ENCODE measurements around the gene ANKRD11.

Gene ANKRD11

DNA sequence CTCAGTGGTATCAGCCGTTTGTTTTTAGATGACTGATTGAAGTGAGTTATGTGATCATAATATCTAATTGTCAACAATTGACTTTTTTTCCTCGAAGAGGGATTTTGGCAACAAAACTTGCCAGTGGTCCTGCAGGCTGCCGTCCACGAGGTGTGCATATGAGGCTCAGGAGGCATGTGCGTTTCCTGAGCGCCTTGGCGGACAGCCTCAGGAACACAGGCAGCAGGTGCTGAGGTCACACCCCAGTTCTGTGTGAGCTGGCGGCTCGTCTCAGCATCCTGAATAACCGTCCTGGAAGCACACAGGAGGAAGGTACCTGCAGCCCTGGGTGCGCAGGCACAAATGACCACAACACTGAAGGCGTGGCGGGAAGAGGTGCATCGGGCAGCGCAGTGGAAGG is 29.5 kb upstream of the ANKRD11 start:
- no peak for FAIRE-seq
- DNase-seq (ENCODE audit: insufficient read length, low spot score) = no peak
- TF ChIP-seq, protein P1, sequence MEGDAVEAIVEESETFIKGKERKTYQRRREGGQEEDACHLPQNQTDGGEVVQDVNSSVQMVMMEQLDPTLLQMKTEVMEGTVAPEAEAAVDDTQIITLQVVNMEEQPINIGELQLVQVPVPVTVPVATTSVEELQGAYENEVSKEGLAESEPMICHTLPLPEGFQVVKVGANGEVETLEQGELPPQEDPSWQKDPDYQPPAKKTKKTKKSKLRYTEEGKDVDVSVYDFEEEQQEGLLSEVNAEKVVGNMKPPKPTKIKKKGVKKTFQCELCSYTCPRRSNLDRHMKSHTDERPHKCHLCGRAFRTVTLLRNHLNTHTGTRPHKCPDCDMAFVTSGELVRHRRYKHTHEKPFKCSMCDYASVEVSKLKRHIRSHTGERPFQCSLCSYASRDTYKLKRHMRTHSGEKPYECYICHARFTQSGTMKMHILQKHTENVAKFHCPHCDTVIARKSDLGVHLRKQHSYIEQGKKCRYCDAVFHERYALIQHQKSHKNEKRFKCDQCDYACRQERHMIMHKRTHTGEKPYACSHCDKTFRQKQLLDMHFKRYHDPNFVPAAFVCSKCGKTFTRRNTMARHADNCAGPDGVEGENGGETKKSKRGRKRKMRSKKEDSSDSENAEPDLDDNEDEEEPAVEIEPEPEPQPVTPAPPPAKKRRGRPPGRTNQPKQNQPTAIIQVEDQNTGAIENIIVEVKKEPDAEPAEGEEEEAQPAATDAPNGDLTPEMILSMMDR (IDR thresholded peaks at IDR 0.05; ENCODE audit: insufficient read depth, missing control alignments) = no peak

DNA sequence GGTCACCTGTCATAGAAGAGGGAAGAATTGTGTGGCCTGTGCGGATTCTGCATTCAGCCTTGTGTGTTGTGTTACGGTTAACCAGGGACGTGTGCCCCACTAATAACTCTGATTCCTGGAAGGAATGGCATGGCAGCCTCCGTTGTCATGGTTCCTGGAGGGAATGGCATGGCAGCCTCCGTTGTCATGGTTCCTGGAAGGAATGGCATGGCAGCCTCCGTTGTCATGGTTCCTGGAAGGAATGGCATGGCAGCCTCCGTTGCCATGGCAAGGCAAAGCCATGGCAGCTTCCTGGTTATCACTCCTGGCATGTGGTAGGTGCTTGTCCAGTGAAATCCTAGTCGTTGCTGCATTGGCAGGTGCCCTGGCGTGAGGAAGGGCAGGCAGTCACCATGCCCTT is 26.8 kb upstream of the ANKRD11 start:
- DNase-seq (ENCODE audit: insufficient read length, low spot score) (no peak), FAIRE-seq (no peak)
- TF ChIP-seq, protein P1 (IDR thresholded peaks at IDR 0.05; ENCODE audit: insufficient read depth, missing control alignments) = no peak

DNA sequence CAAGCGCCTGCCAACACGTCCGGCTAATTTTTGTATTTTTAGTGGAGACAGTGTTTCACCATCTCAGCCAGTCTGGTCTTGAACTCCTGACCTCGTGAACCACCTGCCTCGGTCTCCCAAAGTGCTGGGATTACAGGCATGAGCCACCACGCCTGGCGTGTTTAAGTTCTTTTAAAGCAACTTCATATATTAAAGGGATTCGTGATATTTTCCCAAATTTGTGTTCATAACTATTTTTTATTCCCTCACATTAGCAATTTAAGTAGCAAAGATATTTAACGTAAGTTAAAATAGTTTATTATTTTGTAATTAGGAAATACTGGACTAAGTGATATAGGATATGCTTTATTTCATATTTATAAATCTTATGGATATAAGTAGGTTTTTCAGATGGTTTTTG is 22.1 kb upstream of the ANKRD11 start:
- no peak for FAIRE-seq
- TF ChIP-seq, protein P1 (IDR thresholded peaks at IDR 0.05; ENCODE audit: insufficient read depth, missing control alignments) = no peak

DNA sequence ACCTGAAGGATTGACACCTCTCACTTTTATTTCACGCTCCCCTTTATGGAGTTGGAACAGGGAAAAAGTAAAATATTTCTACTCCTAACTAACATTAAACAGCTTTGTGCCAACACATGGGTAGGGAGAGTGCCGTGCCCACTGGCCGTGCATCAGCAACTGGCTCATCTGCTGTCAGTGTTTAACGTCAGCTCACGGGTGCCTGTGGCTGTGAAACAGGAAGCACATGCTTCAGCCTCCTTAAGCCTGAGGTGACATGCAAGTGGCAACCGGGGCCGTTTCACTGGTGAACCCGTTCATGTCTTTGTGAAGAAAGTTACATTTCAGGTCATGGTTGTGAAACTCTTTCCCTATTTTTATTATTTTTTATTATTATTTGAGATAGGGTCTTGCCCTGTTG is 21.0 kb upstream of the ANKRD11 start:
- FAIRE-seq = no peak
- TF ChIP-seq, protein P1 (IDR thresholded peaks at IDR 0.05; ENCODE audit: insufficient read depth, missing control alignments) = no peak
- no peak for DNase-seq (ENCODE audit: insufficient read length, low spot score)

More for the DNA sequence above, 22.1 kb upstream of the ANKRD11 start:
- DNase-seq (ENCODE audit: insufficient read length, low spot score) = no peak

DNA sequence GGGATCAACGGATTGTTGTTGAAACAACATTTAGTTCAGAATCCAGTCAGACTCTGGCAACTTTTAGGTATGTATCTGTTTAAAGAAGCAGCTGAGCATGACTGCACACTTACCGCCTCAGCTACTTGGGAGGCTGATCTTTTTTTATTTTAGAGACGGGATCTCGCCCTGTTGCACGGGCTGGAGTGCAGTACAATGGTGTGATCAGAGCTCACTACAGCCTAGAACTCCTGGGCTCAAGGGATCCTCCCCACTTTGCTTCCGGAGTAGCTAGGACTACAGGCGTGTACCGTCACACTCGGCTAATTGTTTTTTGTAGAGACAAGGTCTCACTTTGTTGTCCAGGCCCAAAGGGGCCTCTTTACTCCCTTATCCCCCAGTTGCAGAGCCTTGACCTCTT is 20.2 kb upstream of the ANKRD11 start:
- FAIRE-seq (no peak), DNase-seq (ENCODE audit: insufficient read length, low spot score) (no peak)
- TF ChIP-seq, protein P1 (IDR thresholded peaks at IDR 0.05; ENCODE audit: insufficient read depth, missing control alignments) = no peak

DNA sequence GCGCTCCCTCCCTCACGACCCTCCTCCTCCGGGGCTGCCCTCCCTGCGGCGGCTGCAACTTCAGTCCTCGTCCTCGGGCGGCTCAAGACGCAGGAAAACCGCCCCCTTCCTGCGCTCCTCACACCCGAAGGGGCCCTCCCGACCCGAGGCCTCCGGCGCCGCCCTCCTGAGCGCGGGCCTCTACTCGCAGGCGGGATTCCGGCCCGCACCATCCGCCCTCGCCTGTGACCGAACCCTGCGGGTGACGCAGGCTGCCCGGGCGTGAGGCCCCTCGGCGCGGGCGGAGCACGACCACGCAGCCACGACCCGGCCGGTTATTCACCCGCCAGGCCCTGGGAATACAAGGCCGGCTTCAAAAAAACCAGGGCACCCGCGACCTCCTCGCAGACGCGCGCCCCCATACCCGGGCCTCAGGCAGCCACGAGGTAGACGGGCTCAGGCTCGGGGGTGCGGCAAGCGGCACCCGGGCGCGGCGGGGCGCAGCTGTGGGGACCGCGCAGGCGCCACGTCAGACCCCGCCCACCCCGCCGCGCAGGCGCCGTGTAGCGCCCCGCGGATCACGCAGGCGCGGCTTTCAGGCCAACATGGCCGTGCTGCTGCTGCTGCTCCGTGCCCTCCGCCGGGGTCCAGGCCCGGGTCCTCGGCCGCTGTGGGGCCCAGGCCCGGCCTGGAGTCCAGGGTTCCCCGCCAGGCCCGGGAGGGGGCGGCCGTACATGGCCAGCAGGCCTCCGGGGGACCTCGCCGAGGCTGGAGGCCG is 17.7 kb upstream of the ANKRD11 start, which contains the start of gene SPG7:
Gene SPG7 (plus strand): TSS at position 570 of the 757 bp plus-strand sequence. CDS start 15 bp downstream, at position 585.
- FAIRE-seq = no peak
- peak; percentile 76 for DNase-seq (ENCODE audit: insufficient read length, low spot score)
- TF ChIP-seq, protein P1 (IDR thresholded peaks at IDR 0.05; ENCODE audit: insufficient read depth, missing control alignments) = no peak

DNA sequence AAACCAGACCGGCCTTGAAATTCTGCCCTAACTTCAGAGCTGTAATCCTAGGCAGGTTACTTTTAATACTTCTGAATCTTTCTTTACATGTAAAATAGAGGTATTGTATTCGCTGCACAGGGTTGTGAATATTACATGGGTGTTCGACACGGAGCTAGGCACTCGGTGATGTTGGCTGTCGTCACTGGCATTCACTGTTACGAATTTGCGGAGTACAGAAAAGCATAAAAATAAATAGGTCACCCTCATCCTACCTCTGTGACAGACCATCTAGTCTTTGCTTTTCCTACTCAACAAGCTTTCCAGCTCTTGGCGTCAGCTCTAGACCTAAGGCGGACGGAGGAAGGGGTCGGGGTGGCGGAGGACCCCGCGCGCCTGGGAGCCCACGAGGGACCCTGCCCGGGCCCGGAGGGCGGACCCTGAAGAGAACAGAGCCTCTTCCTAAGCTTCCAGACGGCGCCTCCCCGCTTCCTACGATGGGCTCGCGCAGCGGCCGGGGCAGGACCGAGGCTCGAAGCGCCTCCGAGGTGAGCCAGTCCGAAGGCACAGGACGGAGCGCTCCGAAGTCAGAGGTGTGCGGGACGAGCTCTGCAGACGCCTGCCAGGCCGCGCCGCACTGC is 17.0 kb upstream of the ANKRD11 start:
- no peak for DNase-seq (ENCODE audit: insufficient read length, low spot score)
- FAIRE-seq = no peak
- TF ChIP-seq, protein P1 (IDR thresholded peaks at IDR 0.05; ENCODE audit: insufficient read depth, missing control alignments) = no peak

Data from D721Med (cell line).